DOHH2 (cell line): ENCODE measurements around the gene ACADS.

Experiments used
- EZH2phosphoT487 ChIP-seq: fragments of 200-600 bp; sonication (generic); IDR thresholded peaks from 2 replicates; pipeline ENCODE4 v1.6.1; 2017; ENCODE audit warnings: borderline replicate concordance, mild to moderate bottlenecking, antibody characterized with exemption, low read length, moderate library complexity, mixed read lengths
- TF ChIP-seq, protein P1 (sequence below): fragments of 200-600 bp; sonication (generic); IDR thresholded peaks from one replicate; pipeline ENCODE4 v1.5.1; 2014; ENCODE audit warnings: antibody characterized with exemption, mild to moderate bottlenecking, low read depth, low read length; ENCODE audit not compliant: poor library complexity, severe bottlenecking

- TF ChIP-seq, protein P1, sequence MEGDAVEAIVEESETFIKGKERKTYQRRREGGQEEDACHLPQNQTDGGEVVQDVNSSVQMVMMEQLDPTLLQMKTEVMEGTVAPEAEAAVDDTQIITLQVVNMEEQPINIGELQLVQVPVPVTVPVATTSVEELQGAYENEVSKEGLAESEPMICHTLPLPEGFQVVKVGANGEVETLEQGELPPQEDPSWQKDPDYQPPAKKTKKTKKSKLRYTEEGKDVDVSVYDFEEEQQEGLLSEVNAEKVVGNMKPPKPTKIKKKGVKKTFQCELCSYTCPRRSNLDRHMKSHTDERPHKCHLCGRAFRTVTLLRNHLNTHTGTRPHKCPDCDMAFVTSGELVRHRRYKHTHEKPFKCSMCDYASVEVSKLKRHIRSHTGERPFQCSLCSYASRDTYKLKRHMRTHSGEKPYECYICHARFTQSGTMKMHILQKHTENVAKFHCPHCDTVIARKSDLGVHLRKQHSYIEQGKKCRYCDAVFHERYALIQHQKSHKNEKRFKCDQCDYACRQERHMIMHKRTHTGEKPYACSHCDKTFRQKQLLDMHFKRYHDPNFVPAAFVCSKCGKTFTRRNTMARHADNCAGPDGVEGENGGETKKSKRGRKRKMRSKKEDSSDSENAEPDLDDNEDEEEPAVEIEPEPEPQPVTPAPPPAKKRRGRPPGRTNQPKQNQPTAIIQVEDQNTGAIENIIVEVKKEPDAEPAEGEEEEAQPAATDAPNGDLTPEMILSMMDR: no peak
- TF ChIP-seq EZH2phosphoT487: no peak
Observed at GRCh38 chr12:120784804-120785203, 59.2 kb downstream of the ACADS start.
